ENCODE measurements around the gene ARHGAP24.

- TF ChIP-seq CTCF (IDR thresholded peaks at IDR 0.05; ENCODE audit: low read length): no peak
- no peak for TF ChIP-seq EZH2phosphoT487 (IDR thresholded peaks at IDR 0.05; ENCODE audit: low read length)
Observed at GRCh38 chr4:85767649-85768048, 292.7 kb downstream of the ARHGAP24 start.

All from MM.1S (cell line).